GM18511 (cell line): ENCODE measurements around the gene SP6.

ENCODE experiments used
- ATAC-seq: cut with Tn5 transposase; IDR thresholded peaks from one replicate; pipeline ENCODE4 v1.9.1; 2021; ENCODE audit warnings: mild to moderate bottlenecking, moderate library complexity; ENCODE audit not compliant: unreplicated experiment

The SP6 gene

DNA sequence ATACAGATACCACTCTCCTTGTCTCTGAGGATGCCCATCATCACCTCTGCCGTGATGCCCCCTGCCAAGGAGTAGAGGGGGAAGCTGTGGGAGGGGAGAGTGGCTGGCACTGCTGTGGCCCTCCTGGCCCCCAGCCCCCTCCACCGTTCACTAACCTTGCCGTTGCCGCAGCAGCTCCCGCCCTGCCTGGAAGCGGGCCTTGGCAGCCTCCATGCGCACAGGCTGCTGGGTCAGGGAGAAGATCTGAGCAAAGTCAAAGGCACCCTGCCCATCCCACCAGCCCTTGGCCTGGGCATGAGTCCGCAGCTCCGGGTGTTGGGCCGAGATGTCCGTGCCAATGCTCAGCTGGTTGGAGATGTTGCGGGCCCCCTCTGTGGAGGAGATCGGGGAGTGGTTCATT is 12.3 kb downstream of the SP6 start:
- ATAC-seq: no peak

DNA sequence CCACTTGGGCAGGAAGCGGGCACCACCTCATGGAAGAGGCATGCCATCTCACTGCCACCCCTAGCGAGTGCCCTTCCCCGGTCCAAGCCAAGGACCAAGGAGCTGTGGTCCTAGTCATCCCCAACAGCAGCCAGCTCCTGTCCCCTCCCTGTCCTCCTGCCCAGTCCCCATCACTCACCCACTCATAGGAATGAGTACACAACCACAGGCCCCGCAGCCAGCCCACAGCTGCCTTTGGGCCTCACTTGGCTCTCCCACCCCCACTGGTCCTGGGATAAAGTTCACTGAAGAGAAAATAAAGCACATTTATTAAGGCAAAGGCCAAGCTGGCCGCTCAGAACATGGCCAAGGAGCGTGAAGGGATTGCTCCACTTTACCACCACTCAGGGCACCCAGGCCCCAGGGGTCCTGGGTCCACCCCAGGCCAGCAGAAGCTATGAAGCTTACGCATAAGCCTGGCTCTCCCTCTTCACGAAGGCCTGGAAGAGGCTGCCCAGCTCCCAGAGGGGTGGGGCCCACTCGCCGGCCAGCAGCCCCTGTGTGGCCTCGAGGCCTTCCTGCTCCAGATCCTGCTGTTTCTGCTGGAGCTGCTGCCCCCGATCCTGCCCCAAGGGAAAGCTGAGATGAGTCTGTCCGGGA is 13.4 kb downstream of the SP6 start:
- no peak for ATAC-seq

DNA sequence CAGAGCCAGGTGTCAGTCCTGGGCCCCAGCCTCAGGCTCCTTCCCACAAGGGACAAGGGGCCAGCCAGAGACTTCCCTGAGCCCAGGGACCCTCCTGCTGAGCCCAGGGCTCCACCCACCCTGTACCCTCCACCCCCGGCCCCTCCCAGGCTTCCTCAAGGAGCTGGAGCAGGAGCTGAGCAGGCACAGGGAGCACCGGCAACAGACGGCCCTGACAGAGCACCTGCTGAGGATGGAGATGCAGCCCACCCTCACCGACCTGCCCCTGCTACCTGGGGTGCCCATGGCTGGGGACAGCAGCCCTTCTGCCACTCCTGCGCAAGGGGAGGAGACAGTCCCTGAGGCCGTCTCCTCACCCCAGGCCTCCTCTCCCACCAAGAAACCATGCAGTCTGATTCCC is 14.4 kb downstream of the SP6 start:
- no peak for ATAC-seq

DNA sequence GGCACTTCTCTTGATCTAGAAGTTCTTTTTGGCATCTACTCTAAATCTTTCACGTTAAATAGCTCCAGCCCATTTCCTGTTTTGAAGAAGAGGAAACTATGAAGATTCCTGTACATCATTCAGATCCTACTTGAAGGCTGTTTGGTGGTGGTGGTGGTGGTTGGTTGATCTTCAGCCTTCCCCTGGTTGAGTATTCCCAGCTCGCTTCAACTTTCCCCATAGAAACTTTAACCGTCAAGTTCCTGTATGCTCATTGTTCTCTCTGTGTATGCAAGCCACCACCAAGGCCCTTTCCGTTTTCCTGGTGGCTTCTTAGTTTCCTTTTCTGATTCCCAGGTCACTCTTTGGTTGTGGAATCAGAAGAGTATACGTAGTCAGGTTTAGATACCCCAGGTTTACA is 16.2 kb downstream of the SP6 start:
- no peak for ATAC-seq

DNA sequence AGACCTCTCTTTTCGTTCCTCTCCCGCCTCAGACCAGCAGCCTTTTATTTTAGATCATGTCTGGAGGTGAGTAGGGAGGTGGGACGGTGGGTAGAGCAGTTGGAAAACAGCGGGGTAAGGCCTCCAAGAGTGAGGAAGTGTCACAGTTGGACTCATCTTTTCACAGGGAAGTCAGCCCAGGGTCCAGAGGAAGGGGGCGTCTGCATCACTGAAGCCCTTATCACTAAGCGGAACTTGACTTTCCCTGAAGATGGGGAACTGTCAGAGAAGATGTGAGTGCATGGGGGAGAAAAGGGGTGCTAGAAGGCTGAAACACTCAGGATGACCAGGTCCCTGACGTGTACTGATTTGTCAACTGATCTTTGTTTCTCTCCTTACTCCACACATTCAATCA is 19.0 kb downstream of the SP6 start:
- ATAC-seq: no peak

DNA sequence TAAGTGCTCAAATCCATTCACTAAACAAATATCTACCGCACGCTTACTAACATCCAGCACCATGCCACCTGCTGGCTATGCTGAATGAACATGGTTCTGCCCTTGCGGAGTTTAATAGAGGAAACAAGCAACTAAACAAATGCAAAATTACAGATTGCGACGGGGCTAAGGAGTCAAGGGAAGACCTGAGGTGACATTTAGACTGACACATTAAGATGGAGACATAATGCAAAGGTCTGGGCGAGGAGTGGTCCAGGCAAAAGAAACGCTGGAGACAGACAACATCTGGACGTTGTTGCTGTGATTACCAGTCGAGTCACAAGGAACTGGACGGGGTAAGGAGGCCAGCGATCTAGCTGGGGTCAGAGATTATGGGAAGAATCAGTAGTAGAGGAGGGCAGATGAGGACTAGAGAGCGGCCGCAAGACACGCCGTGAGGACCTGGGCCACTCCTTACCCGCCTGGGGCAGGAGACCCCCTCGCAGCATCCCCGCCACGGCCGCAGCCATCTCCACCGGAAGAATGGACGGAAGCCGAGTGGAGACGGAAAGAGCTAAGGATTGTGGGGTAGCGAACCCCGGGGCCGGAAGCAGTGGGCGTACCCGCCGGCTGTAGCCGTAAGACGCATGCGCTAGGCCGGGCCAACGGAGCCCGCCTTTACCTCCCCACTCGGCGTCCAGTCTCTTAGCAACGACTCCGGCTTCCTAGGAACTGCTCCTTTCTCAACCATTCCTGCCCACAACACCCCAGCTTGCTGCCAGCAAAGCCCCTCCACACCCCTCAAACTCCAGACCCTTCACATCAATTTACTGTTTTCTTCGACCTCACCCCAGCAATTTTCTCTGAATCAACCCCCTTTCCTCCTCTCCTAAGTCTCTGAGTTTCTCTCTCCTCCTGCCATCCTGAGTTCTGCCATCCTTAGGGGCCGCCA is 19.7 kb downstream of the SP6 start, which contains the start of the genes LRRC46 and MRPL10:
Gene LRRC46 (plus strand): TSS at position 668 of the 931 bp plus-strand sequence. CDS start 320 bp downstream, outside the sequence.
Gene MRPL10 (minus strand): TSS at position 539 of the 931 bp plus-strand sequence. CDS start 30 bp downstream, at position 509.
- peak; percentile 88 for ATAC-seq

DNA sequence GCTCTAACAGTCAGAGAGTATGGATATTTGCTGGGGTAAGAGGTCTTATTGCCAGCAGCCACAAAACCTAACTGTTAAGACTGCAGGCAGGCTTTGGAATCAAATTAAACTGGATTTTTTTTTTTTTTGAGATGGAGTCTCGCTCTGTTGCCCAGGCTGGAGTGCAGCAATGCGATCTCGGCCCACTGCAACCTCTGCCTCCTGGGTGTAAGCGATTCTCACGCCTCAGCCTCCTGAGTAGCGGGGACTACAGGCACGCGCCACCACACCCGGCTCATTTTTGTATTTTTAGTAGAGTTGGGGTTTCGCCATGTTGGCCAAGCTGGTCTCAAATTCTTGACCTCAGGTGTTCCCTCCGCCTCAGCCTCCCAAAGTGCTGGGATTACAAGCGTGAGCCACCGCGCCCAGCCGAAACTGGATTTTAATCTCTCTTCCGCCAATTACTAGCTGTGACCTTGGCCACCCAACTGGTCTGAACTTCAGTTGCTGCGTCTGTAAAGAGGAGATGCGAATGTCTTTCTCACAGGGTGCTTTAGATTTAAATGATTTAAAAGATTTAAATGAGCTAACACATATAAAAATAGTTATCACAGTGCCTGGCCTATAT is 20.5 kb downstream of the SP6 start:
- no peak for ATAC-seq

DNA sequence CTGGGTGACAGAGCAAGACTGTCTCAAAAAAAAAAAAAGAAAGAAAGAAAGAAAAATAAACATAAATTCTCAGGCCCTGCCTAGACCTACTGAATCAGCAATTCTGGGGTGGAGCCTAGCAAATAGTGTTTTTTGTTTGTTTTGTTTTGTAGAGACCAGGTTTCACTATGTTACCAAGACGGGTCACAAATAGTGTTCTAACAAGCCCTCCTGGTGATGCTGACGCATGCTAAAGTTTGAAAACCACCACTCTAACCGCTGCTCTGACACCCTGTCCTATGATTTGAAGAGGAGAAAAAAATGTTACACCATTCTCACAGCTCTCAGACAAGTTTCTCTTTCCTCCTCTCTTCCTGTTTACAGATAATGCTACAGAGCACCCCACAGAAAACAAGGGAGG is 21.1 kb downstream of the SP6 start:
- no peak for ATAC-seq

DNA sequence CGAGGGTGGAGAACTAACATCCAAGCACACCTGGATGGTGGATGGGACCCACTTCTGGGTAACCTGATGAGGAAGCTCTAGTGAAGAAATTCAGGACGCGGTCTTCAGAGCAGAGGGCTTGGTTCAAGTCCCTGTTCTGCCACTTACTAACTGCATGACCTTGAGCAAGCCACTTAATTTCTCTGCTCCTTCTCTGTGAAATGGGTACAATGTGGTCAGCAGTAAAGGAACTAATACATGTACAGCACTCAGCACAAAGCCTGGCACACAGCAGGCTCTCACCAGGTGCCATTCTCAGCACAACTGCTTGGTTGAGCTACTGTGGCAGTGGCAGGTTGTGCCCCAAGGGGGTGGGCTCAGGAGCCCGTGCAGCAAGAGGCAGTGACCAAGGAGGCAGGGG is 27.4 kb downstream of the SP6 start:
- ATAC-seq: no peak

DNA sequence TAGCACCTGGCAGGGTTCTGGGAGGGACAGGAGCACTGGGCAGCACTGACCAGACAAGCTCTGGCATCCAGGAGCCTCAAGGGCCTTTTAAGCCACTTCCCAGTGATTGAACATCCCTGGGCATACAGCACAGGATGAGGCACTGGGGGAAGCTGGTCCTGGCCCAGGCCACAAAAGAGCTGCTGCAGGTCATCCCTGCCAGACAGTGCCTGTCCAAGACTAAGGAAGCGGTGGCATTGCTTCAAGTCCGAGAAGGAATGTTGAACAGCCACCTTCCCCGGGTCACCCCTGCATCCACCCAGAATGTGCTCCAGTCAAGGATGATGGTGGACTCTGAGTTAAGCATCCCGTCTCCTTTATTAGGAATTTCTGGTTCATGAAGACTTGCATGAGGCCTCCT is 28.2 kb downstream of the SP6 start:
- no peak for ATAC-seq

DNA sequence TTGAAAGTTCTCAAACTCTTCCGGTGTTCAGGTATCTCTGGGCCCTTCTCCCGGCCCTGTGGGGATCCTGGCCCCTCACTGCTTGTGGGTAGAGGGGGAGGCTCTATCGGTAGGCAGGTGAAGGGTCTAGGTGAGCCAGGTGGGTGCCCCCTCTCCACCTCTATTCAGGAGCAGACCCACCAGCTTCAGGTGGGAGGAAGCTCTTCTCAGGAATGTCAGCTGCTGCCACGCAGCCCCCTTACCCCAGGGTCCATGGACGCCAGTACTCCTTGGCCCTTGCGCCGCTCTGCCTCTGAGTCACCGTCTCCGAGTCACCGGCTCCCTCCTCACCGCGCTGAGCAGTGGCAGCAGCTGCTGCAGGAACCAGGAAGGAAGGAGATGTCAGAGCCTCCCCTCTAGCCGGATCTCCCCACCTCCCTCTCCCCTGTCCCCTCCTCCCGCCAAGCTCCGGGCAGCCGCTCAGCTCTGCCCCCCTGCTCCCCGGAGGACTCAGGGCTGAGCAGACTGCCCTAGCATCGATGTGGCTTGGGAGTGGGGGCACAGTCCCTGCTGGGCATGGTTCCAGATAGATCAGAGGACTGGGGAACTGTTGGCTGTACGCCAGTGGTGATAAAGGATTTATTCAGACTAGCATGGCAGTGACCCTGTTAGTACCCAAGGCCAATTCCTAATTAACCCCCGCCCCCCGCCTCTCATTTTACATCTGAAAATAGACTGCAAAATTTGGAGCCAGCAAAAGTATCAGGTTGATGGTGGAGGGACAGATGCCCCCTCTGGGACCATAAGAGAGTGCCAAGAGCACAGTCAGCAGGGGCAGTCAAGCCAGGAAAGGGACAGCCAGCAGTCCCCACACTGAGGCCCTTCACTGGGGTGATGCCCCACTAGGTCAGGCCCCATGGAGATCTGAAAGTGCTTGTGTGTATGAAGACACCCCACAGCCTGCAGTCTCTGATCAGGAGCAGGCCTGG is 29.3 kb downstream of the SP6 start, which contains the start of gene OSBPL7:
Gene OSBPL7 (minus strand): TSS at position 371 of the 968 bp plus-strand sequence. CDS start 1,516 bp downstream, outside the sequence.
- ATAC-seq: peak; percentile 97

DNA sequence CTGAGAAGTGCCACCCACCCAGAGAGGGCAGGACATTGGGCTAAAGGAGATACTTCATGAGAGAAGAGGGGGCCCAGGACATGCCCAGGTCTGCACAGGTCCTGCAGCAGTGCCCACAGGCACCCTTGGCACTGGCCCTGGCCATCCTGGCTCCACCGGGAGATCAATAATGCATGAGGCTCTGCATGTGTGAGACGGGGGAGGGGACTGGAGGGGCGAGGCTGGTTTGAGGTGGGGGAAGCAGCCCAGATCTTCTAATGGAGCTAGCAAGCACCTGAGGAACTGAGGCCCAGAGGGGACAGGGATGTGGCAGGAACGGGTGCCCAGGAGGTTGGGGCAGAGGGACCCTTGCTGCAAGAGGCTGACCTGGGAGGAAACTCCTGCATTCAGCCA is 29.9 kb downstream of the SP6 start:
- no peak for ATAC-seq

DNA sequence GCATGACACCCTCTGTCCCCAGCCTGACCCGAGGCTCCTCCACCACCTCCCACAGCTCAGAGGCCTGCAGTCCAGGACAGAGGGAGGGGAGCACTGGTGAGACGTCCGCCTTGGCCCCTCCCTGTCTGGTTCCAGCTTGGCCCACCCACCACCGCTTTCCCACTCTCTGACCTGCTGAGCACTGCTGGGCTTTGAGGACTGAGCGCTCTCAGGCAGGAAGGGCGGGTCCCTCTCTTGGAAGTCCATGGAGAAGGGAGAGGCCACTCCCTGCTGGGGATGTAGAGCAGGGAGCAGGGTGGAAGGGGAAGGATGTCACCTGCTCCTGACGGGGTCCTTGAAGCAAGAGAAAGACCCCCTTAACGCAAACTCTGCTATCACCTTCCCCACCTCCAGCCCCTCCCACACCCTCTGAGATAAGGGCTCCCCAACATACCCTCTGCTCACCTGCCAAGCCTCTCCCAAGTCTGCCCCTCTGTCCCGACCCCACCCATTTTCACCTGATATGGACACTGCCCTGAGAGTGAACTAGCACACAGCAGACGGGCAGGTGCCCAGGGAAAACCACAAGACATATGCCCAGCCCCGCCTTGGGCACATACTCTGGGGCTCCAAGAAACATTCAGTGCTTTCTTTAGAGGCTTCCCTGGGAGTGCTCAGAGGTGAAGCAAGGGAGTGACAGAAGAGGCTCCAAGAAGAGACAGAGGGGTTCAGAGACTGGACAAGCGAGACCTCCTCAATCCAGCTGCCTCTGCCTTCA is 30.8 kb downstream of the SP6 start:
- no peak for ATAC-seq

DNA sequence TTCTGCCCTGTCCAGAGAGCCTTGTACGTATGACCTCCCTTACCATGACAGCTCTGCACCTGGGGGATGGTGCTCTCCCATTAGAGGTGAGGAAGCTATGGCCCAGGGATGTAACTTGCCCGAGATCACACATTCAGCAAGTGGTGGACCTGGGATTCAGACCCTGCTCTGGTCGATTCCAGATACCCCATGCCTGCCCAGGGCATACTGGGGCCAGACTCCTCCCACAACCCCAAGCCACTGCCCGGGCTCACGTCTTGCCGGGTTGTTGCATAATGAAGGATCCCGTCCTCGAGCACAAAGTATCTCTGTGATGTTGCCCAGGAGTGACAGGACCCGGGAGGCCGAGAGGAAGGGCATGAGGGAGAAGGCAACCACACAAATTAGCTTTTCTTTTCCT is 31.5 kb downstream of the SP6 start:
- ATAC-seq: no peak

DNA sequence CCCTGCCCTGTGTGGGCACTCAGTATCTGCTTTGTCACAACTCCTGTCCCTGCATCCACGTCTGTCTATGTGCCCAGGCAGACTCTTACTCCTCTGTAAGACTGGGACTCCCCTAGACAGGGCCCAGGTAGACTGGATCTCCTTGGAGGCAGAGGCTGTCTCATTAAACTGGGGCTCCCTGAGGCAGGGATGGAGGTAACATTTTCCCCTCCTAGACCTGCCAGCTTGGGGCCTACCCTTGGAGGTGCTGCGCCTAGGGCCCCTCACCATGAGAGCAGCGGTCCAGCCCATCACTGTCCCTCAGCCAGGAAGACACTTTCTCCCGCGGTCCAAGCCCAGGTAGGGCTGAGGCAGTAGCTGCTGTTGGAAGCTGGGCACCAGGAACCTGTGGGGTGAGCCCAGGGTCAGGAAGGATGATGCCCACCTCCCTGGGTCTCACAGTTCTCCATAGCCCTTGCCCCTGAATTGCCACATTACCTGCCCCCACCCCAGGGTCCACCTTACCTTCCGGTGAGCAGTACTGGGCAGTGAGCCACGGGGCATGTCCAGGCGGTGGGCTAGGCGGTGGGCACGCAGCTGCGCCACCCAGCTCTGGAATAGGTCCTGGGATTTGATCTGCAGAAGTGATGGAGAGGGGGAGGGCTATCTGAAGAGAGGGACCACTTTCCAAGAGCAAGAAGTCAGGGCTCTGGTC is 32.8 kb downstream of the SP6 start:
- ATAC-seq: no peak

DNA sequence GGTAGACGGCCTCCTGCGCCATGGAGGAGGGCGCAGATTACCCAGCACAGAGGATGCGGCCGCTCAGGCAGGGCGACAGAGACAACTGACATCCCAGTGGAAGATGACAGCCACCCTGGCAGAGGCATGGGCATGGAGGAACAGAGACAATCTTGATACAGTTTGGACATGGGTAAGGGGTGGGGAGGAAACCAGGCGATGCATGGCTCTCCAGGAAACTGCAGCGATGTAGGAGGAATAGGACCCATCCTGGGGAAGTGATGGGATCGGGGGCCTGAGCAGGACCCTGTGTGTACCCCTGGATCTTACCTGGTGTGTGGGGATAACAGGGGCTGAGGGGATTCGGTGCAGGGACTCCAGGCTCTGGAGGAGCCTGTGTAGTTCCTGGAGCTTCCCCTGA is 34.0 kb downstream of the SP6 start:
- no peak for ATAC-seq

DNA sequence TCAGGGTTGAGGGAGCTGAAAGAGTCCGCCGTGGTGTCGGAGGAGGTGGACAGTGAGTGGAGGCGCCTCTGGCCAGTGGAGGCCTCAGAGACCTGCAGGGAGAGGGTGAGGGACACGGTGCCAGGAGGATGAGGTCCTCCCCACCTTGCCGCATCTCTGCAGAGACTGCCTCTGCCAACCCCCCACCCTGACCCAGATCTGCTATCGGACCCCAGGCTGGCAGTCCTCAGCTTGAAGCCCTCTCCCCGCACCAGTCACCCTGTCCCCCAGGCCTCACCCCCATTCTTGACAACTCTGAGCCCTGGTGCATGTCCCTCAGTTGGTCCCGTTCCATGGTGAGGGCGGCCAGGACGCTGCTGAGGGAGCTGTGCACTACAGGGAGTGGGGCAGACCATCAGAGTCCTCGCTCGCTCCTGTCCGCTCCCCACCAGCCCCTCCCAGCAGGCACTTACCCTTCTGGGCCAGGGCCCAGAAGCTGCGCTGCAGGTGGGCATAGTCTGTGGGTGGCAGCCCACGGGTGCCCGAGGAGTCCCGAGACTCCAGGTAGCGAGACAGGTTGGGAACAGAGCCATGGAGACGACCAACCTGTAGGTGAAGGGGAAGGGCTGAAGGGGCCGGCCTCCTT is 34.7 kb downstream of the SP6 start:
- ATAC-seq: no peak

DNA sequence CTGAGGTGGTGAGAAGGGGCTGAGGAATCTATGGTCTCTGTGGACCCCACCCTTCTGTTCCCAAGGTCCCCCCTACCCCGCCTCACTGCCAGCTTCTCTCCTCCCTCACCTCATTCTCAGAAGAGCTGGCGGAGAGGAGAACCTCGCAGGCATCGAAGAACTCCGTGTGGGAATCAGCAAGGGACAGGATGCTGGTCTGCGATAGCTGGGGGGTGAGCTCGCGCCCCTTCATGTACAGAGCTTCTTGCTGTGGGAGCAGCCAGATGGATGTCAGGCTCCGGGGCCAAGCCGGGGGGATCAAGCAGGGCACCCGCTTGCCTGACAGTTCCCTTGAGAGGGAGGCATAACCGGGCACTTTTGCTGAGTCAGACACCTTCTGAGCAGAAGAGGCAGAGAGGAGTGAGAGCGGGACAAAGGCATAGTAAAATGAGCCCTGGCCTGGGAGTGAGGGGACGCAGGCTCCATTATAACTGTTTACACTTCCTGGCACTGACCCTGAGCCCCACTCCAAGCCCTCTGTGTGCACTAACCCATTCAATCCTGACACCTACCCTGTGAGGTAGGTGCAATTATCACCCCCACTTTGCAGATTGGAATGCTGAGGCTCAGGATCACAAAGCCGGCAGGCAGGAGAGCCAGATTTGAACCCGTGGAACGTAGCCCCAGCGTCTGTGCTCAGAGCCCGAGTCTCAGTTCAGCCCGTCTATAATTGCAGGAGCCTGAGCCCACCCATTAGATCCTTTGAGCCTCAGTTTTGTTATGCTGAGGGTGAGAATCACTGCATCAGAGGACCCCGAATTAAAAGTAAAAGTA is 35.7 kb downstream of the SP6 start:
- no peak for ATAC-seq
